Astrocyte of the spinal cord (primary cell): Measurements from ENCODE around the gene ODAD2.

ENCODE experiments used
- DNase-seq: peaks from one replicate; pipeline ENCODE4 v3.0.0; 2011; ENCODE audit warnings: low read depth, low spot score
- H3K4me3 ChIP-seq: 2 replicates; pipeline ENCODE4 v1.5.1; 2011; ENCODE audit warnings: low read depth, mild to moderate bottlenecking, low read length, moderate library complexity
- CTCF ChIP-seq: IDR thresholded peaks from 2 replicates; pipeline ENCODE4 v1.5.1; 2012; ENCODE audit warnings: low read depth, mild to moderate bottlenecking, low read length, inconsistent platforms
- in situ Hi-C: cut with HindIII; loops from 2 replicates; pipeline ENCODE4 v1.10.0; 2017; ENCODE audit warnings: low sequenced_read_pairs

ODAD2 gene

GRCh38 chr10:27899058-27899457 lies 99.8 kb downstream of the ODAD2 start:
- H3K4me3 ChIP-seq: no peak overlapping the region
- no peak for DNase-seq
- no peak for TF ChIP-seq CTCF
- in situ Hi-C loops: no loop called here

- no peak for TF ChIP-seq CTCF
- H3K4me3 ChIP-seq: no peak overlapping the region
- in situ Hi-C loops: no loop called here
- peak; percentile 31 for DNase-seq
Measured at GRCh38 chr10:27893358-27893954, 105.4 kb downstream of the ODAD2 start.

- no peak for DNase-seq
- no peak overlapping the region for H3K4me3 ChIP-seq
- in situ Hi-C loops: no loop called here
- no peak for TF ChIP-seq CTCF
Measured at GRCh38 chr10:27890971-27891370, 107.9 kb downstream of the ODAD2 start.

- no peak overlapping the region for H3K4me3 ChIP-seq
- in situ Hi-C loops: no loop called here
- DNase-seq: no peak
- TF ChIP-seq CTCF: no peak
Measured at GRCh38 chr10:27889518-27889917, 109.4 kb downstream of the ODAD2 start.

- DNase-seq: peak; percentile 59
- H3K4me3 ChIP-seq: no peak overlapping the region
- in situ Hi-C loops: no loop called here
- TF ChIP-seq CTCF: no peak
Measured at GRCh38 chr10:27884185-27884641, 114.7 kb downstream of the ODAD2 start.

GRCh38 chr10:27878281-27878680 lies 120.6 kb downstream of the ODAD2 start:
- no peak overlapping the region for H3K4me3 ChIP-seq
- no peak for DNase-seq
- no peak for TF ChIP-seq CTCF
- in situ Hi-C loops: no loop called here
